ENCODE data around the gene LRRC2.
"Not testable (repeated sequence)": the region's sequence is repeated elsewhere in the genome, so short reads cannot be mapped to it uniquely, and the experiment has no call there.

Gene LRRC2

DNA sequence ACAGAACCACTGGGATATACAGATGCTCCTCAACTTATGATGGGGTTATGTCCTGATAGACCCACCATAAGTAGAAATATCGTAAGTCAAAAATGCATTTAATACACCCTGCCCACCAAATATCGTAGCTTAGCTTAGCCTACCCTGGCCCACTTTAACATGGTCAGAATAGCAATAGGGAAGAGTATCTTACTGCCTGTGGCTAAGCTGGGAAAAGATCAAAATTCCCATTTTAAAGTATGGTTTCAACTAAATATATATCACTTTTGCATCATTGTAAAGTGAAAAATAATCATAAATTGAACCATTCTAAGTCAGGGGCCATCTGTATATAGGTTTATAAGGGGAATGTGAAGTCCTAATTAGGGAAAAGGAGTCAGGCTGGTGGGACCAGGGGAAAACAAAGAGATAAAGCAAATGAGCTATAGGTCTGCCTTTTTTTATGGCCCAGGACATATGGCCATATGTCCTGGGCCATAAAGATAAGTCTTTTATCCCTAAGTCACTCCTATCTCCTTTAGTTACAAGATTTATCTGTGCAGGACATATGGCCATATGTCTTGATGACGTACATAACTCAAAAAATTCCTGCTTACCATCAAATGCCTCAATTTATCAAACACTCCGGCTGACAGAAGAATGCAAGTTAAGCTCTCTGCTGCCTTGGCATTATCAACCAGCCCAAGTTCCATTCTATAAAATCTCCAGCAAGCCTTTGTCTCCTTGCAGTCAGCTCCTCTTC, 57.1 kb downstream of the LRRC2 start:
- intact Hi-C loops (cut with DNase I), result no loop called here
- DNase-seq, result no peak

DNA sequence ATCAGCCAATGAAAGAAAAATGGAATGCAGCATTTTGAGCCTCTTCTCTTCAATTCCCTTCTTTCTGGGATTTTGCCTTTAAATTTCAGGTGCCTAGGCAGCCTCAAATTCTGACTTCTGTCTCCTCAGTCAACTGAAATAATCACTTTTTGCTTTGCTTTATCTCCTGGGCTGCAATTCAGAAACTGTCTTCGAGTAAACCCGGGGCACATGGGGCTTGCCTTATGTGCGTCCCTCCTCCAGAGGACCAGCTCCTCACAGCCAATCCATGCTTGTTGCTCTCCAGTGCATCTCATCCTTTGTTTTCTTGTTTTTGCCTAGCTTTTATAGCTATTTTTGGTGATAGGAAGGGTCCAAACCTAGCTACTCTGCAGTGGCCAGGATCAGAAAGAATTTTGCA, 59.6 kb downstream of the LRRC2 start:
- no peak for DNase-seq
- intact Hi-C loops (cut with DNase I), result no loop called here

DNA sequence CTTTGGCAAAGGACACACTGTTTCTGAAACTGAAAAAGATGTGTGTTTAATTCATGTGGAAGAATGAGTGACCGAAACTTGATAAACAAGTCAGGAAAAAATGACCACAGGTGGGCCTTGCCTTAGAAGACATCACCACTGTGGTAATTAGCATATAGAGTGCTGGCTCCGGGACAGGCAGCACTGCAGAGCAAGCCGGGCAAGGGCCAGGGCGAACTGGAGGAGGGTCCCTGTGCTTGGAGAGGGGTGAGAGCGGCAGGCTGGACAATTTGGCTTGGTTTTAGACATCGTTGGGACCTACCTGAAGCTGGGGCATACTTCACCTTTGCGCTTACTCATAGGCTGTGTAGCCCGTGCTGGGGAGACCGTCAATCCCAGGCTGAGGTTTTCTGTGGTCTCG, 60.1 kb downstream of the LRRC2 start:
- DNase-seq, result no peak
- intact Hi-C loops (cut with DNase I), result no loop called here

DNA sequence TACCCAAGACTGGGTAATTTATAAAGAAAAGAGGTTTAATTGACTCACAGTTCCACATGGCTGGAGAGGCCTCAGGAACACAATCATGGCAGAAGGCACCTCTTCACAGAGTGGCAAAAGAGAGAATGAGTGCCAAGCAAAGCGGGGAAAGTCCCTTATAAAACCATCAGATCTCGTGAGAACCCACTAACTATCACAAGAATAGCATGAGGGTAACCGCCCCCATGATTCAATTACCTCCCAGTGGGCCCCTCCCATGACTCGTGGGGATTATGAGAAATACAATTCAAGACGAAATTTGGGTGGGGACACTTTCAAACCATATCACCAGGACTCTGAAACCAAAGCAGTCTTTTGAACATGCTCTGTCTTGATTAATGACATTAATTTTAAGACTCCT, 61.3 kb downstream of the LRRC2 start:
- intact Hi-C loops (cut with DNase I), result no loop called here
- DNase-seq, result no peak

DNA sequence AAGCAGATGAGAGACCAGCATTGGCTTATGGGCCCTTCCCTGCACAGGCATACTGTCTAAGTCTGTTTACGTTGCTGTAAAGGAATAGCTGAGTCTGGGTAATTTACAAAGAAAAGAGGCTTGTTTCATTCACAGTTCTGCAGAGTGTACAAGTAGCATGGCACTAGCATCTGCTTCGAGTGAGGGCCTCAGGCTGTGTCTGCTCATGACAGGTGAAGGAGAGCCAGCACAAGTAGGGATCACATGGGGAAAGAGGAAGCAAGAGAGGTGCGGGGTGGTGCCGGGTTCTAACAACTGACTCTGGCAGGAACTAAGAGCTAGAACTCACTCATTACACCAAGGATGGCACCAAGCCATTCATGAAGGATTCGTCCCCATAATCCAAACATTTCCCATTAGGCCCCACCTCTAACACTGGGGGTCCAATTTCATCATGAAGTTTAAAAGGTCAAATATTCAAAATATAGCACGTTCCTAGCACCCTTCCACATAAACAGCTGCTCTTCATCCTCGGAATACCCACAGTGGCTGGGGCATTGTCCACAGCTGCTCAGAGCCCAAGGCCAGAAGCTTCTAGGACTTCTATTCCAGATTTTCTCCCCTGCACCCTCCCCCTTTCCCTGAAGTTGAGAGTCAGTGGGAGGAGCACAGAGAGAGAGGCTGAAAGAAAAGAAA, 62.8 kb downstream of the LRRC2 start:
- DNase-seq, result no peak
- intact Hi-C loops (cut with DNase I), result no loop called here

DNA sequence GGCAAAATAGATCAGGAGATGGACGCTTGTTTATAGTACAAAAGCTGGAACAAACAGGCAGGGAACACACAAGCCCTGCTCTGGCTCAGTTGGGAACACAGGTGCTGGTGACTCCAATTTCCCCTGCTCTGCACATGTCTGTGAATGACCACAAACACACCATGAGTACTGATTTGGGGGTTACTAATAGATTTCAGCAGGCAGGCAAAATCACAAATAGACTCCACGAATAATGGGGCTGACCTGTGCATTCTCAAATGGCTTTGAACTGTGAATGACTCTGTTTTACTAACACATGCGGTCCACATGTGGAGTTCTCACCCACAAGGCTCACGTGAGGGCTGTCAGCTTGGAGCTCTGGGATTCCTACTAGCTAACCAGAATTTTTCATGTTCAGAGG, 64.4 kb downstream of the LRRC2 start:
- intact Hi-C loops (cut with DNase I), result no loop called here
- DNase-seq, result no peak

DNA sequence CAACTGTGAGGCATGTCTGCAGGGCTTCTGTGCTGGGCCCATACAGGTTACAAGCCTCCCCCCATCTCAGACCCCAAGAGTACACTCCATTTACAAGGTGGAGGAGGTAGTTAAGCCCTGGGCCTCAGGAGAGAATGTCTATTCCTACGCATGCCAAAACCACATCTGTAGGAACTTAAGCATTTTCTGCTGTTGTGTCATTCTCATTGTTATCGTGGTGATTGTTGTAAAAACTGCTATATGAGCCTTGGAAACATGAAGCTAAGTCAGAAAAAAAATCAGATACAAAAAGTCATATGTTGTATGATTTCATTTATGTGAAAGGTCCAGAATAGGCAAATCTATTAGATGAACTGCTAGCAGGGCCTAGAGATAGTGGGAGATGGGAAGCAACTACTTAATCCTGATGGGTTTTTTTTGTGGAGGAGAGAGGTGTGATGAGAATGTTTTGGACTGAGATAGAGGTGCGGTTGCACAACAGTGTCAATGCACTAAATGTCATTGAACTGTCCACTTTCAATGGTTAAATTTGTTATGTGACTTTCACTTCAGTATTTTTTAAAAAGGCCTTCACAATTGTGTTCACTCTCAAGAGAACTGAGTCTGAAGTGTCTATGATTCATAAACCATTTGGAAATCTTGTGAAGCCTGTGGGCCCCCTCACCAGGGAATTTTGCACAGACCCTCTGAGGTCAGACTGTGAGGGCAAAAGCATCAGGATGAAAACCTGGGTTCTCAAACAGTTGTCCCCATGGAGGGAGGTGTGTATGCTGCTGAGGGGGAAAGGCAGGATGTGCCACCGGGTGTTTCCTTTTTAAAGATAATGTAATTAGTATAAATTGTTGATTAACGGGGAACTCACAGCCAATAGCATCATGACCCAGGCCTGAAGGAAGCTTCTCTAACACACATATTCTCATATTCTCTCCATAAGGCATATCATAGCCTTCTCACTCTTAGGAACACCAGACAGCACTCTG, 65.2 kb downstream of the LRRC2 start:
- intact Hi-C loops (cut with DNase I), result no loop called here
- DNase-seq, result peak in 1 of 42 donors; percentile 22

DNA sequence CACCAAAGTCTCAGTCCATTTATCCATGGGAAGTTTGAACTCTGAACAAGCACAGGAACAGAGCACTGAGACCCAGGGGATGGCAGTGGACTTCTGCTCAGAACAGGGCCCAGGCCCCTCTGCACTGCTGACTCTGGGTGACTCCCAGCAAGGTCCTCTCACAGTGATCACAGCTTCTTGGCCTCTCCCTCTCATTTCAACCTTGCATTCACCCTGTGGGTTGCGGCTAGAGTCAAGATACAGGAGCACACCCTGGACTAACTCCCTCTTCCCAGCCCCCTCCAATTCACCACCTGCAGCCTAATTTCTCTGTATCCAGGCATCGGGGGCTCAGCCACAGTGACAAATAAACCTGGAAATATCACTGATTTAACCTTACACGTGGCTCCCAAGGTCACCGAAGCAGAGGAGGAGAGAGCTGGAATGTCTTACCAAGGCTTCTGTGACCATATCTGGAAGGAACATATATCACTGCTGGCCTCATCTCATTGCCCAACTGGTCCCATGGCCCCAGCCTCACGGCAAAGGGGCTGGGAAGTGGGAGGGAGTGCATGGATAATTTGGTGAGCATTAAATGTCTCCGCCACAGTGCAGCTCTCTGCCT, 67.1 kb downstream of the LRRC2 start:
- peak in 1 of 42 donors; percentile 14 for DNase-seq
- intact Hi-C loops (cut with DNase I), result no loop called here

DNA sequence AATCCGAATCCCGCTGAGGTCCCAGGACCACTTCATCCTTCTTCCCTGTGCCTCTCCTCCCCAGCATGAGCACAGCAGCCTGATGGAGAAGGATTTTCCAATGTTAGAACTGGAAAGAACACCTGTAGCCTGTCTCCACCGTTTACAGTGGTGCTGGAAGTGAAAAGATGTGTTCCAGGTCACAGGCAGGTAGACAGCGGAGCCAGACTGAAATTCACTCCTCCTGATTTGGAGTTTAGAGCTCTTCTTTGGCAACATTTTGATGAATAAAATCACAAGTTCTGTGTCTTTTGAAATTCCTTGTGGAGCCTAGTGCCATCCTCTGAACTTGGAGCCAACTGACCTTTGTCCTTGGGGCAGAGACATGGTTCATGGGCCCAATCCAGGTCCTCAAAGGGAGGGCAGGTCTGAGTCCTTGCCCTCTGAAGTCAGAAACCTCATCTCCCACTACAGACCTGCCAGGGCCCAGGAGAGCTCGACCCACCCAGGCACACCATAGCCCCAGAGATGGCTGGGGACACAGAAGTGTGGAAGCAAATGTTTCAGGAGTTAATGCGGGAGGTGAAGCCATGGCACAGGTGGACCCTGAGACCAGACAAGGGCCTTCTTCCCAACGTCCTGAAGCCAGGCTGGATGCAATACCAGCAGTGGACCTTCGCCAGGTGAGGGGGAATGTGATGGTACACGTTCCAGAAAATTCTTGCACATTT, 68.4 kb downstream of the LRRC2 start, which contains the start of gene RTP3:
RTP3 (plus strand) TSS at position 421 of the 710 bp plus-strand sequence; CDS start at position 508, 87 bp downstream.
- peak in 1 of 42 donors; percentile 15 for DNase-seq
- intact Hi-C loops (cut with DNase I), result no loop called here

DNA sequence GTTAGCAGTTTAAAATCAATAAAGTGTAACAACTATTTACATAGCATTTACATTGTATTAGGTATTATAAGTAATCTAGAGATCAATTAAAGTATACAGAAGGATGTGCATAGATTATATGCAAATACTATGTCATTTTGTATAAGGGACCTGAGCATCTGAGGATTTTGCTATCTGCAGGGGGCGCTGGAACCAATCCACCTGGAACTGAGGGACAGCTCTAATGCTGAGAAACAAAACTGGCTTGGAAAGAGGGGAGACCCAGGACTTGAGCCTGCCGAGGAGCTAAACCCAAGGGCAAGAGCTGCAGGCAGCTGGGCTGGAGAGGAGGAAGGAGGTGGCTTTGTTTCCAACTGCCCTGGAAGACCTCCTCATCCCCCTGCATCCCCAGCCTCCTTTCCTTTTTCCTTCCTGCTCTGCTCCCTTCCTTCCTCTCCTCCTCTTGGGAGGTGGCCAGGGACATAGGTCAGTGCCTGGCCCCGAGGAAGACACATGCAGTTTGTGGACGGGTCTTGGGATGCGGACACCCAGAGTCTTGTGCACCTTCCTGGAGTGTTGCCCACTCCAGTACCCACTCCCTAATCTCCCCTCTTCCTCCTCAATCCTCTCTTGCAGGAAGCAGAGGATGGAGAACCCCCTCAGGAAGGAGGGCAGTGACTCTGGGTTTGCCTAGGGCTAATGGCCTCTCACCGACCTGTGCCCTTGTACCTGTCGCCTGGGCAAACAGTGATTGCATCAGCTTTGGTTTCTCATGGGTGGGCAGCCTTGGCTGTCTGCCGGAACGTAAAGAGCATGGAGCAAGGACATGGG, 69.2 kb downstream of the LRRC2 start:
- intact Hi-C loops (cut with DNase I), result no loop called here
- DNase-seq, result peak in 2 of 42 donors; percentile 32 to 33

DNA sequence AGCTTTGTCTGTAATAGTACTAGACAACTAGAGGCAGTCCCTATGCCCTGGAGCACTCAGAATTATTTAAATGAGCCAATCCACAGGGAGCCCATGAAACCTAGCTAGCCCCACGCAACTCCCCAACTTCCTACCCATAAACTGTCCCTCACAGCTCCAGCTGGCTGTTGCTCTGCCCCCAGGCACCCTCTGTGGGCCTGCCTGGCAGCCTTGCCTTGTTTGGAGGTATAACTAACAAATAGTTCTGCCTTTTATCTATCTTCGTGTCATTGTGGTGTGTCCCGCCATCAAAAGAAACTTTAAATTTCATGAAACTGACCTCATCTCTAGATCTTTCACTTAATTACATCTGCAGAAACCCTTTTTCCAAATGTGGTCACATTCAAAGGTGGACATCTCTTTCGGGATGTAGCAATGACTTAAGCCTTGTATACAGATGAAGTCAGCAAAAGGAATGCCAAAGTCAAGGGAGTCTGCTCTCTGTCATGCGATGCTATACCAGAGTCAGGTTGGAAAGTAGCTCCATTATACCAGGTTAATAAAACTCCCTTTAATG, 70.1 kb downstream of the LRRC2 start:
- peak in 1 of 42 donors; percentile 30 for DNase-seq
- intact Hi-C loops (cut with DNase I), result no loop called here

DNA sequence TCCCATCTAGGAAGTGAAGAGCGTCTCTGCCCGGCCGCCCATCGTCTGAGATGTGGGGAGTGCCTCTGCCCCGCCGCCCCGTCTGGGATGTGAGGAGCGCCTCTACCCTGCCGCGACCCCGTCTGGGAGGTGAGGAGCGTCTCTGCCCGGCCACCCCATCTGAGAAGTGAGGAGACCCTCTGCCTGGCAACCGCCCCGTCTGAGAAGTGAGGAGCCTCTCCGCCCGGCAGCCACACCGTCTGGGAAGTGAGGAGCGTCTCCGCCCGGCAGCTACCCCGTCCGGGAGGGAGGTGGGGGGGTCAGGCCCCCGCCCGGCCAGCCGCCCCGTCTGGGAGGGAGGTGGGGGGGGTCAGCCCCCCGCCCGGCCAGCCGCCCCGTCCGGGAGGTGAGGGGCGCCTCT, 71.6 kb downstream of the LRRC2 start:
- intact Hi-C loops (cut with DNase I), result not testable (repeated sequence)

DNA sequence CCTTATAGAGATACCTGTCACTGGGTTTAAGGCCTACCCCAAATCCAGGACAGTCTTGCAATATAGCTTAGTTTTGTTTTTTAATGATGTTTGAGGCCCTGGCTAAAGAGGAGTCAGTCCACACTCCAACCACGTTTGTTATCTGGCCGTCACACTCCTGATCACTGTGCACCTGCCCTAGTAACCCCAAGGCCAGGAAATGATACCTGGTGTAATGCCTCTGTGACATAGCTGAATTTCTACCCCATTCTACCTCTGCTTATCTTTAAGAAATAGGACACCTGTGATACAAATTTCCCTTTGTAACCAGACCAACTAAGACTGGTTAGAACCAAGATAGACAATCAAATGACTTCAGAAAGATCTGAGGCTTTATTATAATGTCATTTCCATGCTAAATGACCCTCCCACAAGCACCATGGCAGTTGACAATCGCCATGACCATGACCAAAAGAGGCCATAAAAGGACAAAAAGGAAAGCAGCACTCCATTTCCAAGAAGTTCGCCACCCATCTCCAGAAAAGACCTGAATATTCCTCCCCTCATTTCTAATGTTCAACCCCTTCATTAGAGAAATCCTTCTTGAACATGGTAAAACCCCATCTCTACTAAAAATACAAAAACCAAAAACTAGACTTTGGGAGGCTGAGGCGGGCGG, 73.1 kb downstream of the LRRC2 start:
- intact Hi-C loops (cut with DNase I), result no loop called here
- DNase-seq, result no peak

More for the DNA sequence above, 71.6 kb downstream of the LRRC2 start:
- DNase-seq, result peak in 1 of 42 donors; percentile 18

DNA sequence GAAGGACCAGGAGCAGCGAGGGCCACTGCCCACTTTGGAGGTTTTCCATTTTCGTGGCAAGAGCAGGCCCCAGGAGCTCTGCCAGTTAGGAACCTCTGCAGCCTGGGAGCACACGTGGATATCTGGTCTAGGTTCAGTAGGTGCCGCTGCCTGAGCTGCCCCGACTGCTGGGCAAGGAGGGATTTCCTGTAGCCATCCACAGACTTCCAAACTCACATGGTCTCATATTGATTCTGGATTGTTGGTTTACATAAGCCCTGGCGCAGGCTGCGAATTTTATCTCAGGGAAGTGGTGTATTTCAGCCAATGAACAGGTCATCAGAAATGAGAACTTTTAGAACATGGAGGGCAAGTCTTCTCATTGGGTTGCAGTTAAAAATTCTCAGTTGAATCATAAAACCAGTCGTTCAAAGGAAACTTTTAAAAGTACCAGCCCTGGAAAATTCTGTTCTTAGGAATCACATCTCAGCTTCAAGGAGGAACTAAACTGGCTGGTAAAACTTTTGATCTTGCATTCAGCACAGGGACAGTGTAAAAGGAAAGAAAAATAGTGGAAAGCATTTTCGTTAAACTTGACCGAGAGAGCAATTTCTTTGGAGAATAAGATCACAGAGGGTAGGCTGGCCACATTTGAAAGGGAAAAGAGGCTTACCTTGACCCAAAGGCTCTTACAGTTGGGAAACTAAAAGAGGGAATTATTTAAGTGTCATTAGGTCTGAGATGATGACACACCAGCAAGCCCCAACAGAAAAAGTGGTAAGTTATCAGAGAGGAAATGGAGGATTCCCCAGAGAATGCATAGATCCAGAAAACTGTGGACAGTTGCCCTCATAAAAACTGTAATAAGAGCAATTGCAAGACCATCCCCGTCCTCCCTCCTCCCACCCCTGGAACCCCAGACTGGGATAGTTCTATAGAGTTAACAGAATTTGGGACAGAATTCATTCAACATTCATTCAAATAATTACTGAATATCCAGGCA, 74.7 kb downstream of the LRRC2 start:
- no peak for DNase-seq
- intact Hi-C loops (cut with DNase I), result no loop called here

DNA sequence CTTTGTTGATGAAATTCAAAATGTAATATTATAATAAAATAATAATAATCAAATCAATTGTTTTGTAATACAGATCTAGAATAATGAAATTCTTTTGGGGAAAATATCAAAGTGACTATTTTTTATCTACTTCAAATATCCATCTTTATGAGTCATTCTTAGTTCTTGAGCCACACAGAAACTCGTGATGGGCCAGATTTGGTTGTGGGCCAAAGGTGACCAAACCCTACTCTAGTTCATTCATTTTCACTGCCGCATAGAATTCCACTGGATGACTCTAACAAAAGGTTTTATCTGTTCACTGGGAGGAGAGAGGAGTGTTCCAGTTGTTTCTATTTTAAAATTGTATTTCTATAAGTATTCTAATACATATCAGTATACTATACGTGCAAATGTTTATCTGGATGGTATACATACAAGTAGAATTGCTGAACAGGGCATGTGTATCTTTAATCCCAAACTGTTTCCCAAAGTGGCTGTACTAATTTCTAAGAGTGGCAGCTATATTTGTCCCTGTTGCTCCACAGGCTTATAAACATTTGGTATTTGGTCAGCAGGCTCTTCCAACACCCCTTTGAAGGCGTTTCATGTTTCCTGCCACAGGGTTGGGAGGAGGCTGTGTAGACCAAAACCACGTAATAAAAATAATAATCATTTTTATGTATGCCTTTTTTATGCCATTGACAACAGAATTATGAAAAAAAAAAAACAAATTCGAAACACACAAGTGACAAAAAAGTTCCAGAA, 75.6 kb downstream of the LRRC2 start:
- no peak for DNase-seq
- intact Hi-C loops (cut with DNase I), result no loop called here
